Kidney (tissue), 14 donors: ENCODE measurements around the gene CDH13. TPM values are rescaled to one million over a fixed set of nuclear protein-coding genes. Genes with fewer than 3 reads are reported as not detected.

Experiments used
- DNase-seq, 5 donors: peaks; one replicate each; pipeline ENCODE4 v3.0.0-alpha.2; 2013 to 2020
- FAIRE-seq: peaks from 2 replicates; lab custom pipeline; 2012; peaks lifted over from hg19 to GRCh38; lab: Jason Lieb, UNC
- H3K27ac ChIP-seq, 2 donors: one replicate each; pipeline ENCODE4 v1.7.0; 2013; ENCODE audit warnings: low read depth in 2 of 2, low read length in 2 of 2, inconsistent platforms in 1 of 2
- H3K27me3 ChIP-seq: one replicate; pipeline ENCODE4 v1.7.1; 2013; ENCODE audit warnings: low read length, inconsistent platforms; ENCODE audit not compliant: control insufficient read depth, insufficient read depth
- H3K36me3 ChIP-seq, 3 donors: one replicate each; pipeline versions ENCODE4 v1.7.0 to v1.7.1; 2013; ENCODE audit warnings: low read length in 3 of 3, control low read depth in 1 of 3, inconsistent platforms in 1 of 3; ENCODE audit not compliant: insufficient read depth in 3 of 3, control insufficient read depth in 2 of 3
- H3K4me1 ChIP-seq, 3 donors: one replicate each; pipeline versions ENCODE4 v1.7.0 to v1.7.1; 2013; ENCODE audit warnings: low read length in 3 of 3, inconsistent platforms in 1 of 3, low read depth in 1 of 3; ENCODE audit not compliant: control insufficient read depth in 2 of 3, insufficient read depth in 2 of 3
- H3K4me3 ChIP-seq, 3 donors: one replicate each; pipeline versions ENCODE4 v1.7.0 to v1.8.1; 2013; ENCODE audit warnings: low read length in 3 of 3, control low read depth in 1 of 3, inconsistent platforms in 1 of 3
- H3K9ac ChIP-seq, 3 donors: one replicate each; pipeline versions ENCODE4 v1.7.0 to v1.7.1; 2013; ENCODE audit warnings: low read length in 3 of 3, control low read depth in 1 of 3, inconsistent platforms in 1 of 3
- H3K9me3 ChIP-seq, 3 donors: one replicate each; pipeline versions ENCODE4 v1.7.0 to v1.7.1; 2013; ENCODE audit warnings: low read length in 3 of 3, control low read depth in 1 of 3, inconsistent platforms in 1 of 3; ENCODE audit not compliant: control insufficient read depth in 2 of 3, insufficient read depth in 1 of 3
- CTCF ChIP-seq: IDR thresholded peaks from 3 replicates; pipeline ENCODE4 v1.5.1; 2012; ENCODE audit warnings: mild to moderate bottlenecking, moderate library complexity, borderline replicate concordance; ENCODE audit not compliant: insufficient read depth; ENCODE audit errors: extremely low read depth
- intact Hi-C: fragments of 100-400 bp; cut with DNase I; formaldehyde crosslinking; loops from one replicate; pipeline ENCODE4 v1.11.1; 2022
- polyA plus RNA-seq: library from polyadenylated mRNA; stranded (reverse); fragments of 350-450 nt; fragmentation: Illumina TruSeq; extraction: RNeasy Lipid Tissue Mini Kit (QIAGEN cat#74804); gene quantifications from one replicate; pipeline ENCODE4 v1.2.3, GENCODE V29; 2014; ENCODE audit warnings: low read depth, low replicate concordance; ENCODE audit not compliant: insufficient read depth
- total RNA-seq: library from RNA; stranded (reverse); fragmentation: NEBNext Ultra II Directional; extraction: Animal tissue kit (Norgen Biotek cat#: 25700); gene quantifications from one replicate; pipeline ENCODE4 v1.2.1, GENCODE V29; 2021
- donor health status: control.
- donor health status: control.
- donor health status: control.
- donor health status: control.
- donor health status: control.
- donor health status: DM: yes; HTN: yes; CAD: no.
- donor health status: Normal renal cell carcinoma (clear cell type).

CDH13 gene
- total and polyA plus RNA-seq, 2 donors from 2014 or later: 4.8 to 13.8 TPM

- Histone ChIP-seq H3K36me3 (no peaks in the 10 kb centered on the region), H3K27ac (no peak overlapping the region), H3K4me1 (no peaks in the 10 kb centered on the region), H3K9ac (no peak overlapping the region), H3K4me3 (no peak overlapping the region), H3K27me3 (no peaks in the 10 kb centered on the region), H3K9me3 (no peaks in the 10 kb centered on the region)
- FAIRE-seq (no peak), DNase-seq (peak in 2 of 5 donors; percentile 25 to 57)
- intact Hi-C loops: no loop called here
- TF ChIP-seq CTCF: no peak
Observed at GRCh38 chr16:82900559-82900958, 273.8 kb downstream of the CDH13 start.

- no peak for FAIRE-seq
- Histone ChIP-seq H3K27ac (no peak overlapping the region), H3K9ac (no peak overlapping the region), H3K36me3 (no peaks in the 10 kb centered on the region), H3K27me3 (no peaks in the 10 kb centered on the region), H3K4me3 (no peak overlapping the region), H3K4me1 (peaks cover 0 to 3% (median 0%) of the 10 kb centered on the region in 3 donors), H3K9me3 (no peaks in the 10 kb centered on the region)
- no peak for TF ChIP-seq CTCF
- intact Hi-C loops: no loop called here
- peak in 2 of 5 donors; percentile 19 to 55 for DNase-seq
Observed at GRCh38 chr16:82911925-82912324, 285.2 kb downstream of the CDH13 start.

- no peak for DNase-seq
- FAIRE-seq: no peak
- Histone ChIP-seq H3K9me3 (no peaks in the 10 kb centered on the region), H3K4me1 (peaks cover 0 to 3% (median 0%) of the 10 kb centered on the region in 3 donors), H3K27ac (no peak overlapping the region), H3K9ac (no peak overlapping the region), H3K4me3 (no peak overlapping the region), H3K27me3 (no peaks in the 10 kb centered on the region), H3K36me3 (no peaks in the 10 kb centered on the region)
- intact Hi-C loops: no loop called here
- no peak for TF ChIP-seq CTCF
Observed at GRCh38 chr16:82915139-82915824, 288.5 kb downstream of the CDH13 start.
